ENCODE results near the gene MYL12A.

DNA sequence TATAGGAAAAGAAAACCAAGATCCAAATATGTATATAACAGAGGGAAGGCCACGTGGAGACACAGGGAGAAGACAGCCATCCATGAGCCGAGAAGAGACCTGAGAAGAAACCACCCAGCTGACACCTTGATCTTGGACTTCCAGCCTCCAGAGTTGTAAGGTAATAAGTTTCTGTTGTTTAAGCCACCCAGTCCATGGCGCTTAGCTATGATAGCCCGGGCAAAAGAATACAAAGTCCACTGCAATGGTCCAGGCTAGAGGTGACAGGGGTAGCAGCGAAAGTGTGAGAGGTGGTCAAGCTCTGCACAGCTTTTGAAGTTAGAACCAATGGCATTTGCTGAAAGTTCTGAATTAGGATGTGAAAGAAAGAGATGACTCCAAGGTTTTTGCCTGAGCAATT is 30.6 kb upstream of the MYL12A start:
- TF ChIP-seq, protein P1, sequence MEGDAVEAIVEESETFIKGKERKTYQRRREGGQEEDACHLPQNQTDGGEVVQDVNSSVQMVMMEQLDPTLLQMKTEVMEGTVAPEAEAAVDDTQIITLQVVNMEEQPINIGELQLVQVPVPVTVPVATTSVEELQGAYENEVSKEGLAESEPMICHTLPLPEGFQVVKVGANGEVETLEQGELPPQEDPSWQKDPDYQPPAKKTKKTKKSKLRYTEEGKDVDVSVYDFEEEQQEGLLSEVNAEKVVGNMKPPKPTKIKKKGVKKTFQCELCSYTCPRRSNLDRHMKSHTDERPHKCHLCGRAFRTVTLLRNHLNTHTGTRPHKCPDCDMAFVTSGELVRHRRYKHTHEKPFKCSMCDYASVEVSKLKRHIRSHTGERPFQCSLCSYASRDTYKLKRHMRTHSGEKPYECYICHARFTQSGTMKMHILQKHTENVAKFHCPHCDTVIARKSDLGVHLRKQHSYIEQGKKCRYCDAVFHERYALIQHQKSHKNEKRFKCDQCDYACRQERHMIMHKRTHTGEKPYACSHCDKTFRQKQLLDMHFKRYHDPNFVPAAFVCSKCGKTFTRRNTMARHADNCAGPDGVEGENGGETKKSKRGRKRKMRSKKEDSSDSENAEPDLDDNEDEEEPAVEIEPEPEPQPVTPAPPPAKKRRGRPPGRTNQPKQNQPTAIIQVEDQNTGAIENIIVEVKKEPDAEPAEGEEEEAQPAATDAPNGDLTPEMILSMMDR (IDR thresholded peaks at IDR 0.05 in 4 of 5, conservative IDR thresholded peaks at IDR 0.05 in 1 of 5) = no peak
- no peak for TF ChIP-seq POLR2A (IDR thresholded peaks at IDR 0.05)
